GM12878 (cell line): ENCODE measurements around the gene CIB4.

ENCODE experiments used
- FOXK2 ChIP-seq: fragments of 450-650 bp; IDR thresholded peaks from 2 replicates; pipeline ENCODE4 v1.6.1; 2017; ENCODE audit warnings: mild to moderate bottlenecking, moderate library complexity
- IRF3 ChIP-seq: fragments of 450-650 bp; IDR thresholded peaks from 2 replicates; pipeline ENCODE4 v1.6.1; 2014; ENCODE audit warnings: mild to moderate bottlenecking
- PBX3 ChIP-seq: IDR thresholded peaks from 2 replicates; pipeline ENCODE4 v1.6.1; 2011; ENCODE audit warnings: mild to moderate bottlenecking, low read depth, low read length, moderate library complexity; ENCODE audit not compliant: insufficient replicate concordance
- ZBTB40 ChIP-seq: fragments of 450-650 bp; IDR thresholded peaks from 2 replicates; pipeline ENCODE4 v1.6.1; 2016; ENCODE audit warnings: mild to moderate bottlenecking, moderate library complexity, borderline replicate concordance
- ZZZ3 ChIP-seq: IDR thresholded peaks from 2 replicates; pipeline ENCODE4 v1.6.1; 2011; ENCODE audit warnings: low read depth; ENCODE audit not compliant: control insufficient read depth, insufficient read length

- no peak for TF ChIP-seq ZZZ3
- TF ChIP-seq ZBTB40: no peak
- TF ChIP-seq PBX3: no peak
- TF ChIP-seq IRF3: no peak
- no peak for TF ChIP-seq FOXK2
Measured at GRCh38 chr2:26634636-26635230, 6.4 kb downstream of the CIB4 start.
